Measurements from ENCODE around the gene MED13L. TPM values are rescaled to one million over a fixed set of nuclear protein-coding genes. Genes with fewer than 3 reads are reported as not detected.
"Not testable (repeated sequence)": the region's sequence is repeated elsewhere in the genome, so short reads cannot be mapped to it uniquely, and the experiment has no call there.

MED13L gene
- total RNA-seq, 1 experiment from 2014 or later: 46.8 TPM

- no peak for DNase-seq (ENCODE audit: low read depth)
These were observed 218.9 kb downstream of the MED13L start for GRCh38 chr12:116058574-116058973.

- no peak for DNase-seq (ENCODE audit: low read depth)
These were observed 220.1 kb downstream of the MED13L start for GRCh38 chr12:116057356-116057755.

- DNase-seq (ENCODE audit: low read depth): no peak
These were observed 221.4 kb downstream of the MED13L start for GRCh38 chr12:116055895-116056607.

- DNase-seq (ENCODE audit: low read depth): no peak
These were observed 223.2 kb downstream of the MED13L start for GRCh38 chr12:116054280-116054679.

- no peak for DNase-seq (ENCODE audit: low read depth)
These were observed 223.9 kb downstream of the MED13L start for GRCh38 chr12:116053479-116054200.

- DNase-seq (ENCODE audit: low read depth): no peak
These were observed 227.2 kb downstream of the MED13L start for GRCh38 chr12:116050275-116050674.

- DNase-seq (ENCODE audit: low read depth): no peak
These were observed 228.6 kb downstream of the MED13L start for GRCh38 chr12:116048879-116049278.

- DNase-seq (ENCODE audit: low read depth): no peak
These were observed 231.5 kb downstream of the MED13L start for GRCh38 chr12:116046039-116046438.

- DNase-seq (ENCODE audit: low read depth): no peak
These were observed 232.3 kb downstream of the MED13L start for GRCh38 chr12:116045150-116045549.

GRCh38 chr12:116043659-116044535 lies 233.6 kb downstream of the MED13L start:
- no peak for DNase-seq (ENCODE audit: low read depth)

- peak; percentile 32 for DNase-seq (ENCODE audit: low read depth)
These were observed 237.1 kb downstream of the MED13L start for GRCh38 chr12:116040402-116040801.

- peak; percentile 67 for DNase-seq (ENCODE audit: low read depth)
These were observed 238.4 kb downstream of the MED13L start for GRCh38 chr12:116039081-116039480.

GRCh38 chr12:116037941-116038837 lies 239.3 kb downstream of the MED13L start:
- peak; percentile 60 for DNase-seq (ENCODE audit: low read depth)

- DNase-seq (ENCODE audit: low read depth): no peak
These were observed 243.7 kb downstream of the MED13L start for GRCh38 chr12:116033765-116034164.

- DNase-seq (ENCODE audit: low read depth): not testable (repeated sequence)
These were observed 245.9 kb downstream of the MED13L start for GRCh38 chr12:116031624-116032023.

- DNase-seq (ENCODE audit: low read depth): no peak
These were observed 248.9 kb downstream of the MED13L start for GRCh38 chr12:116028619-116029018.

GRCh38 chr12:116027551-116027821 lies 250.0 kb downstream of the MED13L start:
- no peak for DNase-seq (ENCODE audit: low read depth)

- no peak for DNase-seq (ENCODE audit: low read depth)
These were observed 250.5 kb downstream of the MED13L start for GRCh38 chr12:116026768-116027550.

GRCh38 chr12:116026346-116026745 lies 251.1 kb downstream of the MED13L start:
- no peak for DNase-seq (ENCODE audit: low read depth)

- no peak for DNase-seq (ENCODE audit: low read depth)
These were observed 252.7 kb downstream of the MED13L start for GRCh38 chr12:116024769-116025168.
